HEK293 (cell line): ENCODE measurements around the gene EMP3.

Experiments
- CTCF ChIP-seq: fragments of 450-650 bp; formaldehyde crosslinking; IDR thresholded peaks from 2 replicates; pipeline ENCODE4 v1.5.1; 2016; ENCODE audit warnings: missing biosample characterization, missing genetic modification characterization
- SP2 ChIP-seq: fragments of 450-650 bp; formaldehyde crosslinking; IDR thresholded peaks from 2 replicates; pipeline ENCODE4 v1.5.1; 2016; ENCODE audit warnings: missing biosample characterization, missing genetic modification characterization
- WT1 ChIP-seq: fragments of 450-650 bp; formaldehyde crosslinking; IDR thresholded peaks from 2 replicates; pipeline ENCODE4 v1.5.1; 2016; ENCODE audit warnings: missing biosample characterization, missing genetic modification characterization
- TF ChIP-seq, protein P1 (sequence below): fragments of 450-650 bp; formaldehyde crosslinking; optimal IDR thresholded peaks from 2 replicates; pipeline ENCODE3; 2016; ENCODE audit warnings: missing biosample characterization, mild to moderate bottlenecking, missing genetic modification characterization

- no peak for TF ChIP-seq SP2
- no peak for TF ChIP-seq CTCF (tag by site-specific recombination)
- TF ChIP-seq, protein P1, sequence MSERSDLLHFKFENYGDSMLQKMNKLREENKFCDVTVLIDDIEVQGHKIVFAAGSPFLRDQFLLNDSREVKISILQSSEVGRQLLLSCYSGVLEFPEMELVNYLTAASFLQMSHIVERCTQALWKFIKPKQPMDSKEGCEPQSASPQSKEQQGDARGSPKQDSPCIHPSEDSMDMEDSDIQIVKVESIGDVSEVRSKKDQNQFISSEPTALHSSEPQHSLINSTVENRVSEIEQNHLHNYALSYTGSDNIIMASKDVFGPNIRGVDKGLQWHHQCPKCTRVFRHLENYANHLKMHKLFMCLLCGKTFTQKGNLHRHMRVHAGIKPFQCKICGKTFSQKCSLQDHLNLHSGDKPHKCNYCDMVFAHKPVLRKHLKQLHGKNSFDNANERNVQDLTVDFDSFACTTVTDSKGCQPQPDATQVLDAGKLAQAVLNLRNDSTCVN (tag by site-specific recombination) = no peak
- no peak for TF ChIP-seq WT1
Observed at GRCh38 chr19:48303866-48304265, 21.5 kb upstream of the EMP3 start.
